B cell (primary cell): Measurements from ENCODE around the gene SMIM14.
"Not testable (repeated sequence)": the region's sequence is repeated elsewhere in the genome, so short reads cannot be mapped to it uniquely, and the experiment has no call there.

ENCODE experiments used
- CTCF ChIP-seq: fragments of 200-600 bp; IDR thresholded peaks from one replicate; pipeline ENCODE4 v1.8.0; 2022; ENCODE audit warnings: antibody characterized with exemption, mild to moderate bottlenecking
- EZH2 ChIP-seq: IDR thresholded peaks from 2 replicates; pipeline ENCODE4 v1.6.1; 2012; ENCODE audit warnings: borderline replicate concordance, low read depth, mild to moderate bottlenecking, moderate library complexity, low read length; ENCODE audit not compliant: insufficient read depth, poor library complexity, severe bottlenecking

DNA sequence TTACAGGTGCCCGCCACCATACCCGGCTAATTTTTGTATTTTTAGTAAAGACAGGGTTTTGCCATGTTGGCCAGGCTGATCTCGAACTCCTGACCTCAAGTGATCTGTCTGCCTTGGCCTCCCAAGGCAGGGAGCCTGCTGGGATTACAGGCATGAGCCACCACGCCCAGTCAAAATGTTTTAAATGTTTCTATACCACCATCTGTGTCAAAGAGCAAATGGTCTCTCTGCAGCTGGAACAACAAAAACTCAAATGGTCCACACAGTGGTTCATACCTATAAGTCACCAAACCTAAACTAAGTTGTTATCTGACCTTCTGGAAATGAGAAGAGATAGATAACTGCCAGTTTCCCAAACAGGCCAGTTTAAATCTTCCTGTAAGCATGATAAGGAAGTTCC, 12.9 kb upstream of the SMIM14 start:
- not testable (repeated sequence) for TF ChIP-seq EZH2, CTCF
